Dermis lymphatic vessel endothelial cell (primary cell): ENCODE measurements around the gene ZPBP2. TPM values are rescaled to one million over a fixed set of nuclear protein-coding genes. Genes with fewer than 3 reads are reported as not detected.

Experiments
- total RNA-seq: library from RNA; depleted of rRNA; stranded (reverse); fragments of >200 nt; gene quantifications from 2 replicates; pipeline ENCODE4 v1.2.1, GENCODE V29; 2014

The ZPBP2 gene
- not detected in 2 replicates for total RNA-seq

GRCh38 chr17:39867880-39868553 lies at the start of gene ZPBP2:
ZPBP2 (plus strand) TSS chr17:39868202; CDS start chr17:39868355, 153 bp downstream.

GRCh38 chr17:39863918-39864746 lies 3.9 kb upstream of the ZPBP2 start, which contains the start of gene IKZF3:
IKZF3 (minus strand) TSS chr17:39864312; CDS start chr17:39864126, 186 bp downstream.

Other genes starting within 250 kb of the ZPBP2 start
- not detected in 2 replicates for gene PPP1R1B, start 241.2 kb upstream of the ZPBP2 start, total RNA-seq
- gene STARD3, start 231.1 kb upstream of the ZPBP2 start, total RNA-seq, result 47.0 and 50.5 TPM in 2 replicates
- 0.60 and 0.65 TPM in 2 replicates for gene TCAP, start 202.9 kb upstream of the ZPBP2 start, total RNA-seq
- 1.2 and 1.6 TPM in 2 replicates for gene PNMT, start 199.7 kb upstream of the ZPBP2 start, total RNA-seq
- 4.2 and 4.7 TPM in 2 replicates for gene PGAP3, start 180.1 kb upstream of the ZPBP2 start, total RNA-seq
- 0.76 and 1.0 TPM in 2 replicates for gene ERBB2, start 168.1 kb upstream of the ZPBP2 start, total RNA-seq
- gene MIEN1, start 137.7 kb upstream of the ZPBP2 start, total RNA-seq, result 18.0 and 20.5 TPM in 2 replicates
- gene GRB7, start 130.3 kb upstream of the ZPBP2 start, total RNA-seq, result under 0.01 and 0.09 TPM in 2 replicates
- gene IKZF3, start 3.9 kb upstream of the ZPBP2 start, total RNA-seq, result not detected in 2 replicates
- gene GSDMB, start 50.4 kb downstream of the ZPBP2 start, total RNA-seq, result 1.4 and 2.3 TPM in 2 replicates
- gene ORMDL3, start 59.4 kb downstream of the ZPBP2 start, total RNA-seq, result 35.9 and 41.8 TPM in 2 replicates
- gene LRRC3C, start 59.5 kb downstream of the ZPBP2 start, total RNA-seq, result not detected in 2 replicates
- not detected in 2 replicates for gene GSDMA, start 94.8 kb downstream of the ZPBP2 start, total RNA-seq
- gene PSMD3, start 112.6 kb downstream of the ZPBP2 start, total RNA-seq, result 69.5 and 77.7 TPM in 2 replicates
- gene CSF3, start 147.2 kb downstream of the ZPBP2 start, total RNA-seq, result 0.09 TPM in 1 of 2 replicates, not detected in the other
- gene MED24, start 186.2 kb downstream of the ZPBP2 start, total RNA-seq, result 24.3 and 27.9 TPM in 2 replicates
- 18.6 and 20.0 TPM in 2 replicates for gene THRA, start 194.8 kb downstream of the ZPBP2 start, total RNA-seq
- gene NR1D1, start 232.4 kb downstream of the ZPBP2 start, total RNA-seq, result 1.2 and 1.5 TPM in 2 replicates